ENCODE measurements around the gene PDF. TPM values are rescaled to one million over a fixed set of nuclear protein-coding genes. Genes with fewer than 3 reads are reported as not detected.

The PDF gene
- total and polyA plus RNA-seq, 2 donors (not counting 3 experiments of a cell fraction or from before 2014, with no cell fraction given) = 13.1 to 16.7 TPM

DNA sequence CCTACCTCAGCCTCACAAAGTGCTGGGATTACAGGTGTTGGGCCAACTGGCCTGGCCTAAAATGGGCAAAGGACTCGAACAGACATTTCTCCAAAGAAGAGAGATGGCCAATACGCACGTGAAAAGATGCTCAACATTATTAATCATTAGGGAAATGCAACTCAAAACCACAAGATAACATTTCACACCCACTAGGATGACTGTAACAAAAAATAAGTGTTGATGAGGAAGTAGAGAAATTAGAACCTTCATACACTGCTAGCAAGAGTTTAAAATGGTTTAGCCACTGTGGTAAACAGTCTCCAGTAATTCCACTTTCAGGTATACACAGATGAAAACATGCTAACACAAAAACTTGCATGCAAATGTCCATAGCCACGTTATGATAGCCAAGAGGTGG lies 15.5 kb upstream of the PDF start:
- no peak overlapping the region for H3K4me2 ChIP-seq (ENCODE audit: insufficient read depth, low read length)
- peaks cover 3% of the 10 kb centered on the region for H3K4me1 ChIP-seq (ENCODE audit: control insufficient read depth, extremely low read depth, insufficient read depth, low read length)
- H3K27ac ChIP-seq (ENCODE audit: insufficient read depth, low read depth, low read length) = no peak overlapping the region
- H3K9ac ChIP-seq (replicated peaks; ENCODE audit: extremely low read depth, insufficient read depth, low read length) = no peak overlapping the region
- no peak overlapping the region for H2AFZ ChIP-seq (ENCODE audit: low read depth, low read length)
- FAIRE-seq = no peak
- ChIA-PET POLR2A (no interaction called here), CTCF (no interaction called here)
- no TSS peak for BruUV-seq (replicated peaks)
- TF ChIP-seq POLR2AphosphoS5 (IDR thresholded peaks at IDR 0.05; ENCODE audit: insufficient read depth, low read depth, low read length) = no peak
- TF ChIP-seq, protein P1, sequence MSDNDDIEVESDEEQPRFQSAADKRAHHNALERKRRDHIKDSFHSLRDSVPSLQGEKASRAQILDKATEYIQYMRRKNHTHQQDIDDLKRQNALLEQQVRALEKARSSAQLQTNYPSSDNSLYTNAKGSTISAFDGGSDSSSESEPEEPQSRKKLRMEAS (IDR thresholded peaks at IDR 0.05; ENCODE audit: insufficient read depth, insufficient read length) = no peak
- no peak for TF ChIP-seq JUN (IDR thresholded peaks at IDR 0.05; ENCODE audit: borderline replicate concordance, insufficient read depth, insufficient read length, low read depth)
- TF ChIP-seq, protein P2, sequence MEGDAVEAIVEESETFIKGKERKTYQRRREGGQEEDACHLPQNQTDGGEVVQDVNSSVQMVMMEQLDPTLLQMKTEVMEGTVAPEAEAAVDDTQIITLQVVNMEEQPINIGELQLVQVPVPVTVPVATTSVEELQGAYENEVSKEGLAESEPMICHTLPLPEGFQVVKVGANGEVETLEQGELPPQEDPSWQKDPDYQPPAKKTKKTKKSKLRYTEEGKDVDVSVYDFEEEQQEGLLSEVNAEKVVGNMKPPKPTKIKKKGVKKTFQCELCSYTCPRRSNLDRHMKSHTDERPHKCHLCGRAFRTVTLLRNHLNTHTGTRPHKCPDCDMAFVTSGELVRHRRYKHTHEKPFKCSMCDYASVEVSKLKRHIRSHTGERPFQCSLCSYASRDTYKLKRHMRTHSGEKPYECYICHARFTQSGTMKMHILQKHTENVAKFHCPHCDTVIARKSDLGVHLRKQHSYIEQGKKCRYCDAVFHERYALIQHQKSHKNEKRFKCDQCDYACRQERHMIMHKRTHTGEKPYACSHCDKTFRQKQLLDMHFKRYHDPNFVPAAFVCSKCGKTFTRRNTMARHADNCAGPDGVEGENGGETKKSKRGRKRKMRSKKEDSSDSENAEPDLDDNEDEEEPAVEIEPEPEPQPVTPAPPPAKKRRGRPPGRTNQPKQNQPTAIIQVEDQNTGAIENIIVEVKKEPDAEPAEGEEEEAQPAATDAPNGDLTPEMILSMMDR (IDR thresholded peaks at IDR 0.05; ENCODE audit: extremely low read depth in 1 of 2, insufficient read depth in 1 of 2, low read depth in 1 of 2, low read length in 2 of 2) = no peak
- H3K79me2 ChIP-seq (ENCODE audit: control insufficient read depth, insufficient read depth, low read length) = peaks cover 8% of the 10 kb centered on the region
- H3K9me3 ChIP-seq (replicated peaks; ENCODE audit: control insufficient read depth, insufficient read depth, low read length) = no peaks in the 10 kb centered on the region
- intact Hi-C loops (cut with micrococcal nuclease) (no loop called here), dilution Hi-C loops (cut with MboI; ENCODE audit: extremely low pct_ligation_motif_present, low sequenced_read_pairs) (no loop called here)
- no peaks in the 10 kb centered on the region for H4K20me1 ChIP-seq (replicated peaks; ENCODE audit: control insufficient read depth, extremely low read depth, insufficient read depth, low read length)
- no peaks in the 10 kb centered on the region for H3K27me3 ChIP-seq (ENCODE audit: control insufficient read depth in 2 of 2, insufficient read depth in 2 of 2, low read length in 2 of 2)
- peaks cover 0 to 15% of the 10 kb centered on the region in 2 experiments for H3K36me3 ChIP-seq (ENCODE audit: control insufficient read depth in 2 of 2, extremely low read depth in 1 of 2, insufficient read depth in 2 of 2, low read length in 2 of 2)
- DNase-seq (ENCODE audit: low read depth, low spot score) = no peak
- H3K9me1 ChIP-seq (replicated peaks; ENCODE audit: control insufficient read depth, extremely low read depth, insufficient read depth, low read length) = no peaks in the 10 kb centered on the region
- no peak overlapping the region for H3K4me3 ChIP-seq (replicated peaks in 1 of 3; ENCODE audit: insufficient read depth in 1 of 3, low read depth in 1 of 3, low read length in 3 of 3)

DNA sequence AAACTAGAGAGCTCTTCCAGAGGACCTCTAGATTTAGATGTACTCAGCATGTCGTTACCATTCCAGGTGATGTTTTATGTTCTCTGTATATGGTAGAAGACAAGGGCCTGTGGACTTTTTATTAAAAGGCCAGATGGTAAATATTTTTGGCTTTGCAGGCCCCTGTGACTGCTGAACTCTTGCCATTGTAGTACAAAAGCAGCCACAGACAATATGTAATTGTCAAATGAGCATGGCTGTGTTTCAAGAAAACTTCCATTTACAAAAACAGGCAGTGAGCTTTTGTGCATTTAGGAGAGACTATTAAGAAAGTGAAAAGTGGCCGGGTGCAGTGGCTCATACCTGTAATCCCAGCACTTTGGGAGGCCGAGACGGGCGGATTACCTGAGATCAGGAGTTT lies 13.8 kb upstream of the PDF start:
- no peak overlapping the region for H2AFZ ChIP-seq (ENCODE audit: low read depth, low read length)
- no peak overlapping the region for H3K4me2 ChIP-seq (ENCODE audit: insufficient read depth, low read length)
- DNase-seq (ENCODE audit: low read depth, low spot score) (no peak), FAIRE-seq (no peak)
- no peaks in the 10 kb centered on the region for H3K9me3 ChIP-seq (replicated peaks; ENCODE audit: control insufficient read depth, insufficient read depth, low read length)
- intact Hi-C loops (cut with micrococcal nuclease) (no loop called here), dilution Hi-C loops (cut with MboI; ENCODE audit: extremely low pct_ligation_motif_present, low sequenced_read_pairs) (no loop called here)
- no peak for TF ChIP-seq FOS (IDR thresholded peaks at IDR 0.05; ENCODE audit: borderline replicate concordance, insufficient read depth, low read length)
- TF ChIP-seq, protein P1 (IDR thresholded peaks at IDR 0.05; ENCODE audit: insufficient read depth, insufficient read length) = no peak
- no peak for TF ChIP-seq GATA2 (IDR thresholded peaks at IDR 0.05; ENCODE audit: insufficient read depth, insufficient read length, low read depth, low read length)
- TF ChIP-seq EZH2 (IDR thresholded peaks at IDR 0.05; ENCODE audit: borderline replicate concordance, low read depth, low read length, severe bottlenecking) = no peak
- TF ChIP-seq POLR2A (IDR thresholded peaks at IDR 0.05; ENCODE audit: low read depth, low read length) = no peak
- TF ChIP-seq MYC (IDR thresholded peaks at IDR 0.05; ENCODE audit: low read depth, low read length) = no peak
- TF ChIP-seq POLR2AphosphoS5 (IDR thresholded peaks at IDR 0.05; ENCODE audit: insufficient read depth, low read depth, low read length) = no peak
- TF ChIP-seq JUN (IDR thresholded peaks at IDR 0.05; ENCODE audit: borderline replicate concordance, insufficient read depth, insufficient read length, low read depth) = no peak
- TF ChIP-seq, protein P2 (IDR thresholded peaks at IDR 0.05; ENCODE audit: extremely low read depth in 1 of 2, insufficient read depth in 1 of 2, low read depth in 1 of 2, low read length in 2 of 2) = no peak
- H3K4me3 ChIP-seq (replicated peaks in 1 of 3; ENCODE audit: insufficient read depth in 1 of 3, low read depth in 1 of 3, low read length in 3 of 3) = no peak overlapping the region
- no TSS peak for BruUV-seq (replicated peaks)
- no peaks in the 10 kb centered on the region for H4K20me1 ChIP-seq (replicated peaks; ENCODE audit: control insufficient read depth, extremely low read depth, insufficient read depth, low read length)
- ChIA-PET CTCF (no interaction called here), POLR2A (no interaction called here)
- H3K27ac ChIP-seq (ENCODE audit: insufficient read depth, low read depth, low read length) = no peak overlapping the region
- peaks cover 11% of the 10 kb centered on the region for H3K4me1 ChIP-seq (ENCODE audit: control insufficient read depth, extremely low read depth, insufficient read depth, low read length)
- peaks cover 21% of the 10 kb centered on the region for H3K79me2 ChIP-seq (ENCODE audit: control insufficient read depth, insufficient read depth, low read length)
- no peak overlapping the region for H3K9ac ChIP-seq (replicated peaks; ENCODE audit: extremely low read depth, insufficient read depth, low read length)
- no peaks in the 10 kb centered on the region for H3K27me3 ChIP-seq (ENCODE audit: control insufficient read depth in 2 of 2, insufficient read depth in 2 of 2, low read length in 2 of 2)
- peaks cover 0 to 16% of the 10 kb centered on the region in 2 experiments for H3K36me3 ChIP-seq (ENCODE audit: control insufficient read depth in 2 of 2, extremely low read depth in 1 of 2, insufficient read depth in 2 of 2, low read length in 2 of 2)
- no peaks in the 10 kb centered on the region for H3K9me1 ChIP-seq (replicated peaks; ENCODE audit: control insufficient read depth, extremely low read depth, insufficient read depth, low read length)
